Measurements from ENCODE around the gene KLK12.

Gene KLK12

GRCh38 chr19:51075998-51076397 is 41.2 kb upstream of the KLK12 start:
- Histone ChIP-seq H3K4me1 (ENCODE audit: control insufficient read depth, insufficient read depth, low read length) (no peaks in the 10 kb centered on the region), H3K27ac (ENCODE audit: insufficient read depth, low read depth, low read length, poor library complexity, severe bottlenecking) (no peak overlapping the region), H3K9me3 (ENCODE audit: control insufficient read depth, low read length) (no peaks in the 10 kb centered on the region), H3K36me3 (ENCODE audit: control insufficient read depth, insufficient read depth, low read length) (no peaks in the 10 kb centered on the region), H3K4me3 (ENCODE audit: insufficient read depth, low read depth, low read length) (no peak overlapping the region), H3K27me3 (ENCODE audit: control insufficient read depth, insufficient read depth, low read length, poor library complexity, severe bottlenecking) (no peaks in the 10 kb centered on the region)
- 96 to 97% methylated on average over 5 of the region's 5 CpGs for WGBS, 2 experiments

GRCh38 chr19:51071095-51071405 is 36.2 kb upstream of the KLK12 start:
- no peak overlapping the region for H3K27ac ChIP-seq (ENCODE audit: insufficient read depth, low read depth, low read length, poor library complexity, severe bottlenecking)
- peaks cover 4% of the 10 kb centered on the region for H3K27me3 ChIP-seq (ENCODE audit: control insufficient read depth, insufficient read depth, low read length, poor library complexity, severe bottlenecking)
- H3K4me3 ChIP-seq (ENCODE audit: insufficient read depth, low read depth, low read length) = no peak overlapping the region
- H3K9me3 ChIP-seq (ENCODE audit: control insufficient read depth, low read length) = no peaks in the 10 kb centered on the region
- H3K4me1 ChIP-seq (ENCODE audit: control insufficient read depth, insufficient read depth, low read length) = no peaks in the 10 kb centered on the region
- H3K36me3 ChIP-seq (ENCODE audit: control insufficient read depth, insufficient read depth, low read length) = no peaks in the 10 kb centered on the region
- 90 to 92% methylated on average over 4 of the region's 4 CpGs for WGBS, 2 experiments

DNA sequence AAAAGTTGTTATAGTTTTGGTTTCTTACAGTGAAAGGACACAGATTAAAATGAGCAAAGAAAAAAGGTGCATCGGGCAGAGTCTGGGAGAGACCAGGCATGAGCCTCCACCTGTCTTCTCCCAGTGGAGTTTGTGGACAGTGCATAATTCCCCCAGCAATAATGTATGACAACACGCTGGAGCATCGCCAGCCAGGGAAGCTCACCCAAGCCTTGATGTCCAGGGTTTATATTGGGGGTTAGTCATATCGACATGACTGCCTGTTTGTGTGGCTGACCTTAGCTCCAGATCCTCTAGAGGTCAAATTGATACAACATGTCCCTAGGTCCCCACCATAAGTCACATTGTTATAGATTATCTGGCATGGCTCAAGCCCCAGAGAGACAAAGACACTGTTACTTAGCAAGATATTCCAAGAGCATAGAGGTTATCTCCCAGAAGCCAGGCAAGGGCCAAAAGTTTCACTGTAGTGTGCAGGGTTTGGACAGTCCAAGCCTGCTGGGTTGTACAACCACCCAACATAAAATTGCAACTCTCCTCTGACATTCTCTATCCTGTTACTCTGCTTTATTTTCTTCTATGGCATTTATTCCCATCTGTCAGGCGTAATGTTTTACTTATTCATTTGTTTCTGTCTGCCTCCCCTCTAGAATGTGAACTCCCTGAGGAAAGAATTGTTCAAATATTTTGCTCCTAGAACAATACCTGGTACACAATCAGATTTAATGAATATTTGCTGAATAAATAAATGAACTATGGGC is 35.7 kb upstream of the KLK12 start:
- WGBS, 2 experiments = 90 to 91% methylated on average over 5 of the region's 5 CpGs
- H3K27me3 ChIP-seq (ENCODE audit: control insufficient read depth, insufficient read depth, low read length, poor library complexity, severe bottlenecking) = peaks cover 9% of the 10 kb centered on the region
- no peaks in the 10 kb centered on the region for H3K4me1 ChIP-seq (ENCODE audit: control insufficient read depth, insufficient read depth, low read length)
- no peaks in the 10 kb centered on the region for H3K36me3 ChIP-seq (ENCODE audit: control insufficient read depth, insufficient read depth, low read length)
- no peaks in the 10 kb centered on the region for H3K9me3 ChIP-seq (ENCODE audit: control insufficient read depth, low read length)
- no peak overlapping the region for H3K27ac ChIP-seq (ENCODE audit: insufficient read depth, low read depth, low read length, poor library complexity, severe bottlenecking)
- no peak overlapping the region for H3K4me3 ChIP-seq (ENCODE audit: insufficient read depth, low read depth, low read length)

DNA sequence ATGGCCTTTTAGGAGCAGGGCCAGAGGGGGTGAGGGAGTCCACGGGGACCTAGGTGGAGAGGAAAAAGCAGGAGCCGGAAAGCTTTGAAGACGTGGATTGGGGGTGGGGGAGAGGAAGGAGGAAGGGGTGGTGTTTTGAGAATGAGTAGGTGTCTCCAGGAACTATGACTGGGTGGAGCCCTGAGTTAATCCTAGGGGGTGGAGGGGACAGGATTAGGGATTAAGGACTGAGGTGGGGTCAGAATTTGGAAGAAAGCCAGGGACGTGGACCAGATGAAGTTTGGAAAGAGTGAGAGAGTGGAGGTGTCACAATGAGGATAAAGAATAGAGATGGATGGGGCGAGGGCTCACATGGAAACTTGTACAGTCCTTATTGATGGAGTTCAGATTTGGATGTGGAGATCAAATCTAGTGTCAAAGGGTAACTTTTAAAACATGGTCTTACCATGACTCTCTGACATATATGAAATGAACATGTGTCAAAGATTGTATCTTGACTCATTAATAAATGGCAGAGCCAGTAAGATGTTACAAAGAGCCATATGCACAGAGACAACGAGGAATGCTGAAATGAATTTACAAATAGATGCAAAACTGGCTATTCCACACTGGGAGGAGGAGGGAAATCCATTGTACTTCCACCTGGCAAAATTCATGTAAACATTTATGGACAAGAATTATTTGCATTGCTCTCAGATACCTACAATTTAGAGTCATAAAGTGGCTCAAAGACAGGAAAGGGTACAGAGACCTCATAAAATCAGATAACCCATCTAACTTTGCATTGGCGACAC is 31.8 kb upstream of the KLK12 start:
- Histone ChIP-seq H3K27ac (ENCODE audit: insufficient read depth, low read depth, low read length, poor library complexity, severe bottlenecking) (no peak overlapping the region), H3K9me3 (ENCODE audit: control insufficient read depth, low read length) (no peaks in the 10 kb centered on the region), H3K4me1 (ENCODE audit: control insufficient read depth, insufficient read depth, low read length) (no peaks in the 10 kb centered on the region), H3K4me3 (ENCODE audit: insufficient read depth, low read depth, low read length) (no peak overlapping the region), H3K27me3 (ENCODE audit: control insufficient read depth, insufficient read depth, low read length, poor library complexity, severe bottlenecking) (peaks cover 25% of the 10 kb centered on the region), H3K36me3 (ENCODE audit: control insufficient read depth, insufficient read depth, low read length) (no peaks in the 10 kb centered on the region)
- 87% methylated on average over 7 of the region's 7 CpGs for WGBS, 2 experiments

DNA sequence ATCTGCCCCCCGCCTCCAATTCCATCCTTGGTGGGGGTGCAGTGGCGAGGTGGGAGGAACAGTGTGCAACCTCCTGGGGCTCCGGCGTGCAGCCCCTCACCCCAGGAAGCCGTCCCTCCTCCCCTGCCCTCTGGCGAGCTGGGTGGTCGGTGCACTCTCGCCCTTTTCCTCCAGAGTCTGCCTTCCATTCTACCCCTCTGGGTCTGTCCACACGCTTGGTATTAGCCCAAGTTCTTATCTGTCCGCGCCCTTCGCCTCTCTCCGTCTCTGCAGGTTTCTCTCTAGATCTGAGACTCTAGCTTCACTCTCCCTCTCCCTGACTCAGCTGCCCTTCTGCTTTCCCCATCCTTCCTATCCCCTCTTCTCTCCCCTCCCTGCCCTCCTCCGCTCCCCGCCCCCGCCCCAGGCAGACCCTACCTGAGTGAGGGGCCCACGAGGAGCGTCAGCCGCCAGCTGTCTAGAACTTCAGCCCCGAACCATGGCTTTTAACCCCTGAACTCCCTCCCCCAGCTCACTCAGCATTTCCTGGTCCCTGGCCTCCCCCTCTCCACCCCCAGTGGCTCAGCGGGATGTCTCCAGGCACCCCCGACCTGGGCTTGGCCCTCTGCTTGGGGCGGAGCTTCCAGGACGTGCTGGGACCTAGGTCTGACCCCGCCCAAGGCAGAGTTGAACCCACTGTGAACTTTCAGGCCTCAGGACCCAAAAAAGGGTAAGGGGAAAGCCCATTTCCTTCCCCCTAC is 30.6 kb upstream of the KLK12 start:
- Histone ChIP-seq H3K9me3 (ENCODE audit: control insufficient read depth, low read length) (no peaks in the 10 kb centered on the region), H3K27ac (ENCODE audit: insufficient read depth, low read depth, low read length, poor library complexity, severe bottlenecking) (no peak overlapping the region), H3K36me3 (ENCODE audit: control insufficient read depth, insufficient read depth, low read length) (no peaks in the 10 kb centered on the region), H3K27me3 (ENCODE audit: control insufficient read depth, insufficient read depth, low read length, poor library complexity, severe bottlenecking) (peaks cover 25% of the 10 kb centered on the region), H3K4me1 (ENCODE audit: control insufficient read depth, insufficient read depth, low read length) (no peaks in the 10 kb centered on the region), H3K4me3 (ENCODE audit: insufficient read depth, low read depth, low read length) (no peak overlapping the region)
- WGBS, 2 experiments = 13% methylated on average over 25 of the region's 25 CpGs

DNA sequence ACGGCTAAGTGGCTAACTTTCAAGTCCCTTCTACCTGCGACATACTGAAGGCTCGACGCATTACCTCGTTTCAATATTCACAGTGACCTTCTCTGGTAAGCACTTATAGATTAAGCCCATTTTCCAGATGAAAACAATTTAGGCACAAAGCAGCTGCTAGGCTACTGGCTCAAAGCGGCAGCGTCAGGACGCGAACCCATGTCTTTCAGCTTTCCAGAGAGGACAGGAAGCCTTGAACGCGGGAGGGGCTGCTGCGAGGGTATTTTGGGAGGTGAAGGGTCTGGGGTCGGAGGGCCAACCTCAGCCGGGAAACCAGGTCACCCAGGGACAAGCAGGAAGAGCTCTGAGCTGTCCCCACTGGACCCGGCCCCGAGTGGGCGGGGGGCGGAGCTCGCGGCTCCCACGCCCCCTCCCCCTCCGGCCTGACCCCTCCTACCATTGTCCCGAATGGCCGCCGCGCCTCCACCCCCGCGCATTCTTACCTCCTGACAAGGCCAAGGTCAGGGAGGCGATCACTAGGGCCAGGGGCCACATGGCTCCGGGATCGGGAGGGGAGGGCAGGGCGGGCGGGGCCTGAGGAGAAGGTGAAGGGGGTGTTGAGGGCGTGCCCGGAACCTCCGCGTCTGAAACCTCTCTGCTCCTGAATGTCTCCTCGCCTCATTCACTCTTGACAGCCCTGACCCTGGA is 29.9 kb upstream of the KLK12 start, which contains the start of gene KLK13:
KLK13 (minus strand) TSS at position 559 of the 687 bp plus-strand sequence; CDS start at position 534, 25 bp downstream.
- no peak within 1 kb of the TSS for H3K4me3 ChIP-seq (ENCODE audit: insufficient read depth, low read depth, low read length)
- H3K27ac ChIP-seq (ENCODE audit: insufficient read depth, low read depth, low read length, poor library complexity, severe bottlenecking) = no peak within 1 kb of the TSS
- H3K9me3 ChIP-seq (ENCODE audit: control insufficient read depth, low read length) = no peaks in the 10 kb centered on the region
- peaks cover 25% of the 10 kb centered on the region for H3K27me3 ChIP-seq (ENCODE audit: control insufficient read depth, insufficient read depth, low read length, poor library complexity, severe bottlenecking)
- 16 to 18% methylated on average over 37 to 38 of the region's 38 CpGs for WGBS, 2 experiments
- H3K4me1 ChIP-seq (ENCODE audit: control insufficient read depth, insufficient read depth, low read length) = no peaks in the 10 kb centered on the region
- H3K36me3 ChIP-seq (ENCODE audit: control insufficient read depth, insufficient read depth, low read length) = no peaks in the 10 kb centered on the region

DNA sequence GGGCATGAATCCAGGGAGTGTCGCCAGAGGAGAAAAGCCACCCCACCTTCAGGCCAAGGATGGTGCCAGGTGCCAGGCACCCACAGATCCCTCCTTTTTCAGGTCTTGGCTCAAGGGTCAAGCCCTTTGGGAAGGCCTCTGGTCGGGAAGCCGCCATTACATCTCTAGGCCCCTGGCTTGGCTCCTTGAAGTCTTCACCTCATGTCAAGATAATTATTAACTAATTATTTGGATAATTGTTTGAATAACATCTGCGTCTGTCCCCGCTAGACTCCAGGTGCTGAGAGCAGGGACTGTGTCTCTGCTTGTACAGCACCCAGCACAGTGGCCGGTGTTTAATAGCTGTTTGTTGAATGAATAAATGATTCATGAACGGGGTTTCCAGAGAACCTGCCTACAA is 28.9 kb upstream of the KLK12 start:
- no peak overlapping the region for H3K27ac ChIP-seq (ENCODE audit: insufficient read depth, low read depth, low read length, poor library complexity, severe bottlenecking)
- H3K36me3 ChIP-seq (ENCODE audit: control insufficient read depth, insufficient read depth, low read length) = no peaks in the 10 kb centered on the region
- 94 to 95% methylated on average over 7 of the region's 7 CpGs for WGBS, 2 experiments
- H3K4me3 ChIP-seq (ENCODE audit: insufficient read depth, low read depth, low read length) = no peak overlapping the region
- H3K4me1 ChIP-seq (ENCODE audit: control insufficient read depth, insufficient read depth, low read length) = no peaks in the 10 kb centered on the region
- H3K27me3 ChIP-seq (ENCODE audit: control insufficient read depth, insufficient read depth, low read length, poor library complexity, severe bottlenecking) = peaks cover 25% of the 10 kb centered on the region
- H3K9me3 ChIP-seq (ENCODE audit: control insufficient read depth, low read length) = no peaks in the 10 kb centered on the region

GRCh38 chr19:51060973-51061372 is 26.2 kb upstream of the KLK12 start:
- Histone ChIP-seq H3K9me3 (ENCODE audit: control insufficient read depth, low read length) (no peaks in the 10 kb centered on the region), H3K4me1 (ENCODE audit: control insufficient read depth, insufficient read depth, low read length) (no peaks in the 10 kb centered on the region), H3K27me3 (ENCODE audit: control insufficient read depth, insufficient read depth, low read length, poor library complexity, severe bottlenecking) (peaks cover 21% of the 10 kb centered on the region), H3K36me3 (ENCODE audit: control insufficient read depth, insufficient read depth, low read length) (no peaks in the 10 kb centered on the region), H3K4me3 (ENCODE audit: insufficient read depth, low read depth, low read length) (no peak overlapping the region), H3K27ac (ENCODE audit: insufficient read depth, low read depth, low read length, poor library complexity, severe bottlenecking) (no peak overlapping the region)
- 0% methylated on average over 1 of the region's 1 CpG for WGBS, 2 experiments

DNA sequence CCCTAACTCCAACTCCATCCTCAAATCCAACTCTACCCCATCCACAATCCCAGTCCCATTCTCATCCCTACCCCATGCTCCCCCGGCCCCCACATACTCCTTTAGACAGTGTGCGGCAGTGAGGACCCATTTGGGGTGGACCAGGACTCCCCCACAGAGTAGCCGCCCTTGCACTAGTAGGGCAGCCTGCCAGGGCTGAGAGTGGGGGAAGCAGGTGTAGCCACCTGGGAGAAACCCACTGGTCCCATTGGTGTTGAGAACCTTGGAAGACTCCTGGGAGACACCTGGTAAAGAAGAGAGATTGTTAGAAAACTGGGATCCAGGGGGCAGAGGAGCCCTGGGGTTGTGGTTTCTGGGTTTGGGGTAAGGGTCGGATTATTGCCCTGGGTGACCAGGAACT is 25.5 kb upstream of the KLK12 start:
- Histone ChIP-seq H3K27me3 (ENCODE audit: control insufficient read depth, insufficient read depth, low read length, poor library complexity, severe bottlenecking) (peaks cover 14% of the 10 kb centered on the region), H3K4me3 (ENCODE audit: insufficient read depth, low read depth, low read length) (no peak overlapping the region), H3K36me3 (ENCODE audit: control insufficient read depth, insufficient read depth, low read length) (no peaks in the 10 kb centered on the region), H3K4me1 (ENCODE audit: control insufficient read depth, insufficient read depth, low read length) (no peaks in the 10 kb centered on the region), H3K9me3 (ENCODE audit: control insufficient read depth, low read length) (no peaks in the 10 kb centered on the region), H3K27ac (ENCODE audit: insufficient read depth, low read depth, low read length, poor library complexity, severe bottlenecking) (no peak overlapping the region)
- WGBS, 2 experiments = 69 to 70% methylated on average over 4 of the region's 4 CpGs
